Kidney capillary endothelial cell (primary cell): Measurements from ENCODE around the gene SNRNP25.
A peak's percentile ranks its signal among the peaks of the same experiment; 100 is the strongest.

Experiments used
- DNase-seq: peaks from one replicate; pipeline ENCODE4 v3.0.0-alpha.2; 2018; ENCODE audit warnings: low spot score

The SNRNP25 gene

DNA sequence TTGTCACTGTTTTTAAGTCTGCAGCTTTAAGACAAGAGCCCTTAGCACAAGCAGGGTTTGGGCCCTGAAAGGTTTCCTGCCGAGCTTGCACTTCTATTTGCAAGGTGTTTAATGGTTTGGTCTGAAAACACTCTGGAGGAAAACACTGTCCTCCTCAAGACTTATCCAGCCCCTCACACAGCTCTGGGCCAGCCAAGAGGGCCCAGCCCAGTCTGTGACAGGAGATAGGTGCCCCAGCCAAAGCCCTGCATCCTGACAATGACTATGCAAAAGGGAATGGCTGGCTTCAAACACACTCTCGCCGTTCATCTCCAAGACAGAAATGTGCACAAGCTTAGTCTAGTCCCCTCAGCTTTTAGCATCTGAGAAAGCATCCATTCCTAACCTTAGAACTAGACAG lies 51.3 kb downstream of the SNRNP25 start:
- no peak for DNase-seq

DNA sequence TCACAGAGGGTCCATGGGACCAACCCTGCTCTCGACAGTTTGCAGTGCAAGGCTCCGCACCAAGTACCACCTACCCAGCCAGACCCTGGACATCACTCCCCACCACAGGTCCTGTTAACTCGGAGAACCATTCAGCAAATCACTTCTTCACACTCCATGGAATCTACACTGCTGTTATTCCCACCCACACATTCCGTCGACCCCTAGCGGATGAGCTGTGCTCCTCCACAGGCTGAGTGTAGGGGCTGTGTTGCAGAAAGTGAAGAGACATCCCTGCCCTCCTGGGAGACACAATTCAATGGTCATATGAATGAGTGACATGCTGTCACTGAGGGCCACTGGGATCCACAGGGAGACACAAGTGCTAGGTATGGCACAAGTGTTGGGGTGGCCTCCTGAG lies 51.9 kb downstream of the SNRNP25 start:
- DNase-seq, result no peak

DNA sequence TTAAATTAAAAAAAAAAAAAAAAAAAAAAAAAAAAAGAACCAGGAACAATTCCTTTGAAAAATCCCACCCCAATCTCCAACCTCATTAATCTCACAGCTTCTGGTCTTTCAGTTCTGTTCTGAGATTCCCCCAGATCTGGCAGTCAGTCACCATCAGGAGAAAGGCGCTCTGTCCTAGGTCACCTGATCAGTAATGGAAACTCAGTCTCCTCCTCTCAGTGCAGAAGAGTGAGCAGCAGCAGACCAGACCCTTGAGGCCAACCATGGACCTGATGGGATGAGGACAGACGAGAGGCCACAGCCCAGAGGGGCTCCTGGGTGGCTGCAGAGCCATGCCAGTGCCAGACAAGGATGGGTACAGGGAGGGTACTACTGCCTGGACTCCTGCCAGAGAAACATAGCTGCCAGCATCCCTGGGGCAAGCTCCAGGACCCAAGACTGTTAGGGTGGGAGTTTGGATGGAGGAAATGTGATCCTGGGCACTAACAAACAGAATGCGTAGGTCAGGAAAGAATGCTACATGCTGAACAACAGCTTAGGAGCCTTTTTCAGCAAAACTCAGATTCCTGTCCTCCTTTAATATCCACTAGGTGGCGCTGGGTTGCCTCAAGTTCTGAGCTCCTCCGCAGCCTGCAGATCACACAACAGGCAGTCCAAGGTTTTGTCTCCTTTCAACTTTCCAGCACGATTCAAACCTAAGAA lies 53.1 kb downstream of the SNRNP25 start:
- peak; percentile 73 for DNase-seq
